Left ventricle myocardium inferior (tissue), 1 donor: ENCODE measurements around the gene FBXO10. TPM values are rescaled to one million over a fixed set of nuclear protein-coding genes. Genes with fewer than 3 reads are reported as not detected.

Experiments
- DNase-seq: peaks from one replicate; pipeline ENCODE4 v3.0.0-alpha.2; 2020
- H3K27ac ChIP-seq: fragments of 200-600 bp; replicated peaks from 2 replicates; pipeline ENCODE4 v1.8.0; 2021
- H3K27me3 ChIP-seq: fragments of 200-600 bp; 2 replicates; pipeline ENCODE4 v1.8.0; 2021; ENCODE audit warnings: low read depth
- H3K36me3 ChIP-seq: fragments of 200-600 bp; 2 replicates; pipeline ENCODE4 v1.8.0; 2021
- H3K4me1 ChIP-seq: fragments of 200-600 bp; 2 replicates; pipeline ENCODE4 v1.8.0; 2021
- H3K4me3 ChIP-seq: fragments of 200-600 bp; 2 replicates; pipeline ENCODE4 v1.8.0; 2021; ENCODE audit warnings: mild to moderate bottlenecking, moderate library complexity
- H3K9me3 ChIP-seq: fragments of 200-600 bp; replicated peaks from 2 replicates; pipeline ENCODE4 v1.8.0; 2021
- intact Hi-C: fragments of 100-400 bp; cut with micrococcal nuclease; formaldehyde crosslinking; loops from one replicate; pipeline ENCODE4 v1.11.0; 2022
- total RNA-seq: library from RNA; stranded (reverse); fragmentation: NEBNext Ultra II Directional; extraction: Animal tissue kit (Norgen Biotek cat#: 25700); gene quantifications from one replicate; pipeline ENCODE4 v1.2.1, GENCODE V29; 2021
- TF ChIP-seq, protein P1 (sequence below): fragments of 200-600 bp; IDR thresholded peaks from 2 replicates; pipeline ENCODE4 v1.8.0; 2021; ENCODE audit warnings: antibody characterized with exemption, mild to moderate bottlenecking, borderline replicate concordance
- donor health status: DM: no; HTN: yes; CAD: no; lungs with severe emphysema.

The FBXO10 gene
- total RNA-seq, 1 donor from 2014 or later, result 6.7 TPM

GRCh38 chr9:37566716-37567115 lies 9.5 kb downstream of the FBXO10 start:
- H3K27me3 ChIP-seq, result no peaks in the 10 kb centered on the region
- H3K4me1 ChIP-seq, result no peaks in the 10 kb centered on the region
- intact Hi-C loops, result no loop called here
- H3K27ac ChIP-seq, result no peak overlapping the region
- peaks cover 3% of the 10 kb centered on the region for H3K36me3 ChIP-seq
- no peak overlapping the region for H3K4me3 ChIP-seq
- DNase-seq, result no peak
- TF ChIP-seq, protein P1, sequence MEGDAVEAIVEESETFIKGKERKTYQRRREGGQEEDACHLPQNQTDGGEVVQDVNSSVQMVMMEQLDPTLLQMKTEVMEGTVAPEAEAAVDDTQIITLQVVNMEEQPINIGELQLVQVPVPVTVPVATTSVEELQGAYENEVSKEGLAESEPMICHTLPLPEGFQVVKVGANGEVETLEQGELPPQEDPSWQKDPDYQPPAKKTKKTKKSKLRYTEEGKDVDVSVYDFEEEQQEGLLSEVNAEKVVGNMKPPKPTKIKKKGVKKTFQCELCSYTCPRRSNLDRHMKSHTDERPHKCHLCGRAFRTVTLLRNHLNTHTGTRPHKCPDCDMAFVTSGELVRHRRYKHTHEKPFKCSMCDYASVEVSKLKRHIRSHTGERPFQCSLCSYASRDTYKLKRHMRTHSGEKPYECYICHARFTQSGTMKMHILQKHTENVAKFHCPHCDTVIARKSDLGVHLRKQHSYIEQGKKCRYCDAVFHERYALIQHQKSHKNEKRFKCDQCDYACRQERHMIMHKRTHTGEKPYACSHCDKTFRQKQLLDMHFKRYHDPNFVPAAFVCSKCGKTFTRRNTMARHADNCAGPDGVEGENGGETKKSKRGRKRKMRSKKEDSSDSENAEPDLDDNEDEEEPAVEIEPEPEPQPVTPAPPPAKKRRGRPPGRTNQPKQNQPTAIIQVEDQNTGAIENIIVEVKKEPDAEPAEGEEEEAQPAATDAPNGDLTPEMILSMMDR, result no peak
- H3K9me3 ChIP-seq, result no peaks in the 10 kb centered on the region

DNA sequence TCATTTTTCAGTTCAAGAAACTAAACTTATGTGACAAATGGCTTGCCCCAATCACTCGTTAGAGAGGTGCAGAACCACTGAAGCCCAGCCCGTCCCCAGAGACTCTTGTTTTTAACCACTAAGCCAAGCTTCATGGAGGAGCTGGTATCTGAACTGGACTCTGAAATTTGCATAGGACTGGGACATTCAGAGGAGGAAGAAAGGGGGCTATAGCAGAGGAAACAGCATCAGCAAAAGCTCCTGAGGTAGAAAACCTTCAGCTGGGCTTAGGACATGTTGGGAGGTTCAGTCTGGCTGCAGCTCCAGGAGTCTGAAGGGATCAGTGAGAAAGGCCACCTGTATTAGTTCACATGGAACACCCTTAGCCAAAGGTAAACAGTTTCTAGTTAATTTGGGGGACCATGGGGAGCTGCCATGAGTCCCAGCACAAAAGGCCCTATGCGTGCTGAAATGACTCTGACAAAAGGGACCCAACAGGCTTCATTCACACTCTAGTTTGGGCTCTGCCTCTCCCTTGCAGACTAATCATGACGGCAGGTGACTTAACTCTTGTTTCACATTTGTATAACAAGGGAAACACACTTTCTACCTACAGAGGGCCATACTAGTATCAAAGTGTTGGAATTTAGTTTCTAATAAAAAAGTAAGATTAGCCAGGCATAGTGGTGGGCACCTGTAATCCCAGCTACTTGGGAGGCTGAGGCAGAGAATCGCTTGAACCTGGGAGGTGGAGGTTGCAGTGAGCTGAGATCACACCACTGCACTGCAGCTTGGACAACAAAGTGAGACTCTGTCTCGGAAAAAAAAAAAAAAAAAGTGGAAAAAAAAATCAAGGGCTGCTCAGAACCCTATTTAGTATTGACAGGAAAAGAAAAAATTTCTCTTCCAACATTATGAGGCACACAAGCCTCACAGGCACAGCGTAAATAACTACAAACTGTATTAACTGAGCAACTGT lies 10.2 kb downstream of the FBXO10 start:
- intact Hi-C loops, result no loop called here
- no peaks in the 10 kb centered on the region for H3K4me1 ChIP-seq
- H3K27ac ChIP-seq, result no peak overlapping the region
- H3K4me3 ChIP-seq, result no peak overlapping the region
- no peaks in the 10 kb centered on the region for H3K27me3 ChIP-seq
- no peak for DNase-seq
- H3K36me3 ChIP-seq, result peaks cover 3% of the 10 kb centered on the region
- TF ChIP-seq, protein P1, result no peak
- H3K9me3 ChIP-seq, result no peaks in the 10 kb centered on the region

- H3K36me3 ChIP-seq, result peaks cover 3% of the 10 kb centered on the region
- TF ChIP-seq, protein P1, result no peak
- no peak overlapping the region for H3K27ac ChIP-seq
- no peaks in the 10 kb centered on the region for H3K27me3 ChIP-seq
- H3K4me3 ChIP-seq, result no peak overlapping the region
- intact Hi-C loops, result no loop called here
- DNase-seq, result no peak
- no peaks in the 10 kb centered on the region for H3K9me3 ChIP-seq
- no peaks in the 10 kb centered on the region for H3K4me1 ChIP-seq
Observed at GRCh38 chr9:37564916-37565315, 11.3 kb downstream of the FBXO10 start.

DNA sequence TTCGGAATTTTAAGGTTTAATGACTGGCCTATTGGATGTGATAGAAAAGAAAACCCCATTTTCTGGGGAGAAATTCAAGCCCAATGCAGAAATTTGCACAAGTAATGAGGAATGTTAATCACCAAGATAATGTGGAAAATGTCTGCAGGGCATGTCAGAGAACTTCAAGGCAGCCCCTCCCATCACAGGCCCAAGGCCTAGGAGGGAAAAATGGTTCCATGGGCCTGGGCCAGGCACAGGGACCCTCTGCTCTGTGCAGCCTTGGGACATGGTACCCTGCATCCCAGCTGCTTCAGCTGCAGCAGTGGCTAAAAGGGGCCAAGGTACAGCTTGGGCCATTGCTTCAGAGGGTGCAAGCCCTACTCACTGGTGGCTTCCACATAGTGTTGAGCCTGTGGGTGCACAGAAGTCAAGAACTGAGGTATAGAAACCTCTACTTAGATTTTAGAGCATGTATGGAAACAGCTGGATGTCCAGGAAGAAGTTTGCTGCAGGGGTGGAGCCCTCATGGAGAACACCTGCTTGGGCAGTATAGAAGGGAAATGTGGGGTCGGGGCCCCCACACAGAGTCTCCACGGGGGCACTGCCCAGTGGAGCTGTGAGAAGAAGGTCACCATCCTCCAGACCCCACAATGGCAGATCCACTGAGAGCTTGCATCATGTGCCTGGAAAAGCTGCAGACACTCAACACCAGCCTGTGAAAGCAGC lies 12.2 kb downstream of the FBXO10 start:
- TF ChIP-seq, protein P1, result no peak
- no peak overlapping the region for H3K4me3 ChIP-seq
- intact Hi-C loops, result no loop called here
- no peaks in the 10 kb centered on the region for H3K9me3 ChIP-seq
- no peak for DNase-seq
- peaks cover 3% of the 10 kb centered on the region for H3K36me3 ChIP-seq
- no peaks in the 10 kb centered on the region for H3K27me3 ChIP-seq
- no peaks in the 10 kb centered on the region for H3K4me1 ChIP-seq
- H3K27ac ChIP-seq, result no peak overlapping the region

DNA sequence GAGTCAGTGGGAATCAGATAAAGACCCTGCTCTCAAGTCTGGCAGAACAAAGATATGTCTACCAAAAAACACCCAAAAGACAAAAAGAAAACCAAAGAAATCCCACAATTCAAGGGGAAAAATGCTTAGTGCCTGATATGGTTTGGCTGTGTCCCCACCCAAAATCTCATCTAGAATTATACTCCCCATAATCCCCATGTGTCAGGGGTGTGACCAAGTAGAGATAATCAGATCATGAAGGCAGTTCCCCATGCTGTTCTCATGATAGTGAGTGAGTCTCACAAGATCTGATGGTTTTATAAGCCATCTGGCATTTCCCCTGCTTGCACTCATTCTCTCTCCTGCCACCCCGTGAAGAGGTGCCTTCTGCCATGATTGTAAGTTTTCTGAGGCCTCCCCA lies 13.4 kb downstream of the FBXO10 start:
- Histone ChIP-seq H3K4me1 (no peaks in the 10 kb centered on the region), H3K36me3 (no peaks in the 10 kb centered on the region), H3K27ac (no peak overlapping the region), H3K27me3 (no peaks in the 10 kb centered on the region), H3K4me3 (no peak overlapping the region), H3K9me3 (no peaks in the 10 kb centered on the region)
- no peak for DNase-seq
- intact Hi-C loops, result no loop called here
- TF ChIP-seq, protein P1, result no peak
